ENCODE results near the gene PUS3. TPM values are rescaled to one million over a fixed set of nuclear protein-coding genes. Genes with fewer than 3 reads are reported as not detected.
A peak's percentile ranks its signal among the peaks of the same experiment; 100 is the strongest.

Gene PUS3
- total RNA-seq, 4 donors from 2014 or later = 2.5 to 7.9 (median 5.8) TPM

GRCh38 chr11:125925804-125926203 is 22.8 kb upstream of the PUS3 start:
- Histone ChIP-seq H3K4me1 (peaks cover 0 to 18% (median 0%) of the 10 kb centered on the region in 4 donors), H3K27ac (peak overlapping the region in 1 of 4 donors; percentile 66), H3K4me3 (no peak overlapping the region), H3K9me3 (no peaks in the 10 kb centered on the region), H3K27me3 (no peaks in the 10 kb centered on the region), H3K36me3 (no peaks in the 10 kb centered on the region)
- no peak for DNase-seq
- TF ChIP-seq, protein P1, sequence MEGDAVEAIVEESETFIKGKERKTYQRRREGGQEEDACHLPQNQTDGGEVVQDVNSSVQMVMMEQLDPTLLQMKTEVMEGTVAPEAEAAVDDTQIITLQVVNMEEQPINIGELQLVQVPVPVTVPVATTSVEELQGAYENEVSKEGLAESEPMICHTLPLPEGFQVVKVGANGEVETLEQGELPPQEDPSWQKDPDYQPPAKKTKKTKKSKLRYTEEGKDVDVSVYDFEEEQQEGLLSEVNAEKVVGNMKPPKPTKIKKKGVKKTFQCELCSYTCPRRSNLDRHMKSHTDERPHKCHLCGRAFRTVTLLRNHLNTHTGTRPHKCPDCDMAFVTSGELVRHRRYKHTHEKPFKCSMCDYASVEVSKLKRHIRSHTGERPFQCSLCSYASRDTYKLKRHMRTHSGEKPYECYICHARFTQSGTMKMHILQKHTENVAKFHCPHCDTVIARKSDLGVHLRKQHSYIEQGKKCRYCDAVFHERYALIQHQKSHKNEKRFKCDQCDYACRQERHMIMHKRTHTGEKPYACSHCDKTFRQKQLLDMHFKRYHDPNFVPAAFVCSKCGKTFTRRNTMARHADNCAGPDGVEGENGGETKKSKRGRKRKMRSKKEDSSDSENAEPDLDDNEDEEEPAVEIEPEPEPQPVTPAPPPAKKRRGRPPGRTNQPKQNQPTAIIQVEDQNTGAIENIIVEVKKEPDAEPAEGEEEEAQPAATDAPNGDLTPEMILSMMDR (IDR thresholded peaks at IDR 0.05) = no peak
- no peak for TF ChIP-seq POLR2A (IDR thresholded peaks at IDR 0.05)

DNA sequence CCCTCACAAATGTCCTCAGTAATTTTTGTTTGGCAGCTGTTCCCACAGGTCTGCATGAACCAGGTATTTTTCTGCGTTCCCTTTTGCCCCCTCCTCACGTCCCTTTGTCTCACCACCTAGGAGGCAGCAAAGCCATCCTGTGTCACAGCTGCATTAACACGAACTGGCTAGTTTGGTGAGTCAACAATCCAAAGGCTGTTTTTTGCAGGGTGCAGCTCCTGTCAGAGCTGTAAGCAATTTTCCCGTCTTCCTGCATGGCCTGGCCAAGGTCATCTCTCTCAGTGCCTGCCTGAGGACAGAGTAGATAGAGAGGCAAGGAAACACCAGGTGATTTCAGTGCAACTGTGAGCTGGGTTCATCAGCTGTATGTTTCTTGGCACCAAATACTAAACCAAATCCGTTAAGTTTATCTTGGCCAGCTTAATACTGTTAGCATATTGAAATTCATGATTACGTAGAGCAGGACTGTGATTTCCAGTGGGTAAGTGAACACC is 22.3 kb upstream of the PUS3 start:
- peak overlapping the region in 2 of 4 donors; percentile 20 to 66 for H3K27ac ChIP-seq
- DNase-seq = peak in 1 of 3 donors; percentile 67
- H3K36me3 ChIP-seq = no peaks in the 10 kb centered on the region
- TF ChIP-seq, protein P1 (IDR thresholded peaks at IDR 0.05) = peak in 2 of 6 experiments; percentile 10 to 20
- TF ChIP-seq POLR2A (IDR thresholded peaks at IDR 0.05) = no peak
- H3K9me3 ChIP-seq = no peaks in the 10 kb centered on the region
- H3K4me3 ChIP-seq = no peak overlapping the region
- H3K4me1 ChIP-seq = peaks cover 0 to 18% (median 0%) of the 10 kb centered on the region in 4 donors
- H3K27me3 ChIP-seq = no peaks in the 10 kb centered on the region

DNA sequence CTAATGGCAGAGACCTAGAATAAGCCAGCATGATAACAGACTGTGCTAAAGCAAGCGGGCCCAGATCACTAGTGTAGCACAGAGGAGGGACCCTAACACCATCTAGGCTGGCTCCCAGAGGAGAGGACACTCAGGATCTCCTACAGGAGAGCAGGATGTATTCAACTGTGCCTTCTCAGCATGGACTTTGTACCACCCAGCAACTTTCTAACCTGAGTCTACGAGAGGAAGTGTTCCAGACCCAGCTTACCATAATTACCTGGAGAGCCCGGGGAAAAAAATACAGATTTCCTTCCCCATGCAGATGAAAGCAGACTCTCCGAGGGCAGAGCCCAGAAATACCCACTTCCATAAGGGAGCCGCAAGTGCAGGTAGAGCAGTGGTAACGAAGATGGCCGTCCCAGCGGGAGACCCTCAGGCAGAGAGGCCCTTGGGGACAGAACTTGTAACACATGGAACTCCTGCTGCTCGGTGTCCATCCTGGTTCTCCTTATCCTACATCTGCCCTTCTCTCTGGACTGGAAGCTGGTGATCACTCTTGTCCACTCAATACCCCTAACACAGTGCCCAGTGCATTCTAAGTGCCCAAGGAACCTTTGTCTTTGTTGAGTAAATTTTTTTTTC is 21.5 kb upstream of the PUS3 start:
- Histone ChIP-seq H3K27me3 (no peaks in the 10 kb centered on the region), H3K27ac (peak overlapping the region in 1 of 4 donors; percentile 20), H3K9me3 (no peaks in the 10 kb centered on the region), H3K4me3 (no peak overlapping the region), H3K36me3 (no peaks in the 10 kb centered on the region), H3K4me1 (peaks cover 0 to 18% (median 0%) of the 10 kb centered on the region in 4 donors)
- TF ChIP-seq POLR2A (IDR thresholded peaks at IDR 0.05) = no peak
- TF ChIP-seq, protein P1 (IDR thresholded peaks at IDR 0.05) = no peak
- no peak for DNase-seq

DNA sequence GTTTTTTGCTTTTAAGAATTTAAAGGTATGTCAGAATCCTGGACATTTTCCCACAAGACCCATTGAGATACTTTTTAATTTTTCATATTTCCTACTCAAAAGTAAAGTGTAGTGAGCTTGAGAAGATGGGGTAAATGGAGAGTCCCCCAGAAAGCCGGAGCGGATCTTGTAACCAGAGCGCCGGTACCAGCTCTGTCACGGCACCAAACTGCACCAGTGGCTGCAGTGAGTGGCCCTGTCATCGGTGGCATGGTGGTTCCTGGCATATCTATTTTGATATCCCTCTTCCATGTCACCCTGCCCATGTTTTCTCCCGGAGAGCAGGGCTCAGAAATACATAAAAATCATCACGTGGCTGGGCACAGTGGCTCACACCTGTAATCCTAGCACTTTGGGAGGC is 20.6 kb upstream of the PUS3 start:
- no peaks in the 10 kb centered on the region for H3K9me3 ChIP-seq
- no peaks in the 10 kb centered on the region for H3K27me3 ChIP-seq
- DNase-seq = no peak
- H3K27ac ChIP-seq = no peak overlapping the region
- TF ChIP-seq POLR2A (IDR thresholded peaks at IDR 0.05) = no peak
- TF ChIP-seq, protein P1 (IDR thresholded peaks at IDR 0.05) = no peak
- no peaks in the 10 kb centered on the region for H3K36me3 ChIP-seq
- H3K4me1 ChIP-seq = peaks cover 0 to 18% (median 0%) of the 10 kb centered on the region in 4 donors
- H3K4me3 ChIP-seq = no peak overlapping the region

DNA sequence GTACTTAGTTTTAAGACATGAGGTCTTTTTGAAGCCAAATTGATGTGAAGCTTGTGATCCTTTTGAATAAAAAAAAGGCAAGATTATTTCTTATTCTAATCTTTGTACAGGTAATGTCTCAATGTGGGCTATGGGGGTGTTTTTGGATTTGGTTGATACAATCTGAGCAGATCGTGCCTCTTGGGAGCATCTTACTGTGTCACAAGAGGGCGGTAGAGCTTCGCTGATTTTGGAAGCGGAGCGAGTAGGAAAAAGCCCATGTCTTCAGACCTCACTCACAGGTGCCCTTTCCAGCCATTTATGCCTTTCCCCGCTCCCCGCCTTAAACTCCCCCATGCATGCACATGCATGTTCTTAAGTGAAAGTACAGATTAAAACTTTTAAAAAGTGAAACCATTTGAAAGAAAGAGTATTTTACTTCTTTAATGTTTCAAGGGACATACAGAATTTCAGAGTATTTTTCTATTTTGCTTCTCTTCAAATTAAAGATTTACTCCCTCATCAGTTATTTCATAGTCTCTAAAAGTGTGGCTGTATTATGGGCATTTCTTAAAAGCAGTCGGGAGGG is 20.1 kb upstream of the PUS3 start:
- peak in 1 of 2 donors; percentile 14 for TF ChIP-seq POLR2A (IDR thresholded peaks at IDR 0.05)
- TF ChIP-seq, protein P1 (IDR thresholded peaks at IDR 0.05) = peak in 5 of 6 experiments; percentile 6 to 78 (median 75)
- Histone ChIP-seq H3K27ac (no peak overlapping the region), H3K36me3 (no peaks in the 10 kb centered on the region), H3K4me1 (peaks cover 0 to 18% (median 0%) of the 10 kb centered on the region in 4 donors), H3K9me3 (no peaks in the 10 kb centered on the region), H3K27me3 (no peaks in the 10 kb centered on the region), H3K4me3 (no peak overlapping the region)
- peak in 2 of 3 donors; percentile 33 to 84 for DNase-seq

All from Peyer's patch (tissue), 4 donors.